Measurements from ENCODE around the gene SSR3. TPM values are rescaled to one million over a fixed set of nuclear protein-coding genes. Genes with fewer than 3 reads are reported as not detected.

The SSR3 gene
- total RNA-seq, 4 donors from 2014 or later: 134 to 223 (median 176) TPM

DNA sequence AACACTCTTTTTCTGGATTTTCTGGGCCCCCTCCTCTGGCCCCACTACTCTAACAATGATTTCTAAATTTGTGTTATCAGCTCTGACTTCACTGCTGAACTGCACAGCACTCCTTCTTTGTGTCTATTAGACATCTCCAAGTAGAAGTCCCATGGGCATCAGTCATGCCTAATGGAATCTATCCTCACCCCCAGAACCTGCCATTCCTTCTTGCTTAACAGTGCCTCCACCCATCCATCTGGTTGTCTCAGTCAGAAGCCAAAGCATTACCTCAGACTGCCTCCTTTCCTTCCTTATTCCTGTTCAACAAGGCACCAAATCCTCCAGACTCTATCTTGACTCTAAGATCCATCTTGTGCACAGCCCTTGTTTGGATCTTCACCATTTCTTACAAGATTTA is 36.2 kb downstream of the SSR3 start:
- Histone ChIP-seq H3K9me3 (no peaks in the 10 kb centered on the region), H3K27me3 (no peaks in the 10 kb centered on the region), H3K4me3 (replicated peaks in 1 of 3) (no peak overlapping the region), H3K27ac (no peak overlapping the region), H3K36me3 (no peaks in the 10 kb centered on the region), H3K4me1 (peaks cover 5 to 29% of the 10 kb centered on the region in 2 donors)
- intact Hi-C loops (cut with DNase I): loop anchor here (10.0 kb wide), 1 partner anchor 344 kb away; no protein-coding TSS in a partner anchor
- TF ChIP-seq, protein P1, sequence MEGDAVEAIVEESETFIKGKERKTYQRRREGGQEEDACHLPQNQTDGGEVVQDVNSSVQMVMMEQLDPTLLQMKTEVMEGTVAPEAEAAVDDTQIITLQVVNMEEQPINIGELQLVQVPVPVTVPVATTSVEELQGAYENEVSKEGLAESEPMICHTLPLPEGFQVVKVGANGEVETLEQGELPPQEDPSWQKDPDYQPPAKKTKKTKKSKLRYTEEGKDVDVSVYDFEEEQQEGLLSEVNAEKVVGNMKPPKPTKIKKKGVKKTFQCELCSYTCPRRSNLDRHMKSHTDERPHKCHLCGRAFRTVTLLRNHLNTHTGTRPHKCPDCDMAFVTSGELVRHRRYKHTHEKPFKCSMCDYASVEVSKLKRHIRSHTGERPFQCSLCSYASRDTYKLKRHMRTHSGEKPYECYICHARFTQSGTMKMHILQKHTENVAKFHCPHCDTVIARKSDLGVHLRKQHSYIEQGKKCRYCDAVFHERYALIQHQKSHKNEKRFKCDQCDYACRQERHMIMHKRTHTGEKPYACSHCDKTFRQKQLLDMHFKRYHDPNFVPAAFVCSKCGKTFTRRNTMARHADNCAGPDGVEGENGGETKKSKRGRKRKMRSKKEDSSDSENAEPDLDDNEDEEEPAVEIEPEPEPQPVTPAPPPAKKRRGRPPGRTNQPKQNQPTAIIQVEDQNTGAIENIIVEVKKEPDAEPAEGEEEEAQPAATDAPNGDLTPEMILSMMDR (IDR thresholded peaks at IDR 0.05): no peak
- TF ChIP-seq POLR2A (IDR thresholded peaks at IDR 0.05): no peak
- DNase-seq: no peak

DNA sequence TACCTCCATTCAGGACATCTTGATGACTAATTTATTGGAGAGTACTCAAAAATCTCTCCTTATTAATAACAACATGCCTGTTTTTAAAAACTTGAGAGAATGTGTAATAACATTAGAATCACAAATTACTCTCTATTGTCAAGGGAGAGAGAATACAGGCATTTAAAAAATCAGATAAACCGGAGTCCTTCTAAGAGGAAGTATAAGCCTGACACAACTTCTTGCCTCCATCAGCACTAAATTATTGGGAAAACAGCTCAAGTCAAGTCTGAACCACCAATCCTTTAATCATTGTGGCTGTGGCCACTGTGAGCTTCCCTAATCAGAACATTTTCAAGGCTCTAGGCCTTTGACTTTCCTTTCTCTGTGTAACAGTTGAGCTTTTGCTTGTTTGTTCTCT is 38.0 kb downstream of the SSR3 start:
- H3K36me3 ChIP-seq: no peaks in the 10 kb centered on the region
- peaks cover 5 to 34% of the 10 kb centered on the region in 2 donors for H3K4me1 ChIP-seq
- no peak for DNase-seq
- H3K27me3 ChIP-seq: no peaks in the 10 kb centered on the region
- 70 to 83% methylated on average over 1 of the region's 1 CpG for WGBS, 2 donors
- H3K27ac ChIP-seq: peak overlapping the region in 1 of 3 donors; percentile 11
- TF ChIP-seq POLR2A (IDR thresholded peaks at IDR 0.05): no peak
- no peaks in the 10 kb centered on the region for H3K9me3 ChIP-seq
- intact Hi-C loops (cut with DNase I): loop anchor here (10.0 kb wide), 1 partner anchor 342 kb away; no protein-coding TSS in a partner anchor
- H3K4me3 ChIP-seq (replicated peaks in 1 of 3): no peak overlapping the region

DNA sequence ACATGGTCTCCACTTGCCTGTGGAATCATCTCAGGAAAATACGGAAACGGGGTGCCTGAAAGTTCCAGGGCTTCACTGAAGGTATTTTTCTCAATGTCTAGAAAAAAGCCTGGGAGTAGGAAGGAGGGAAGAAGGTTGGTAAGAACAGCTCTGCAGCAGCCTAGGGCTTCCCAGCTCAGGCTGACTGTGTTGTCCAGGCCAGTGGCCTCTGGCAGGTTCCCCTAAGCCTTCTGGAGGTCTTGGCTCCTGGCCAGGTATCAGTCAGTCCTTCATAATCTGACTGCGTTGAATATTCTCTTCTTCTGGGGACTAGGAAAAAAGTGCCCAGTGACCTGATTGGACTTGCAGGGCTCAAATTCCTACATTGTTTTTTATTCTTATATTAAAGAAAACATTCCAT is 38.6 kb downstream of the SSR3 start:
- H3K27me3 ChIP-seq: no peaks in the 10 kb centered on the region
- TF ChIP-seq POLR2A (IDR thresholded peaks at IDR 0.05): no peak
- TF ChIP-seq, protein P1 (IDR thresholded peaks at IDR 0.05): no peak
- intact Hi-C loops (cut with DNase I): loop anchor here (10.0 kb wide), 1 partner anchor 341 kb away; no protein-coding TSS in a partner anchor
- H3K27ac ChIP-seq: no peak overlapping the region
- DNase-seq: no peak
- H3K4me1 ChIP-seq: peaks cover 5 to 34% of the 10 kb centered on the region in 2 donors
- WGBS, 2 donors: 82 to 86% methylated on average over 3 of the region's 3 CpGs
- H3K4me3 ChIP-seq (replicated peaks in 1 of 3): no peak overlapping the region
- no peaks in the 10 kb centered on the region for H3K9me3 ChIP-seq
- H3K36me3 ChIP-seq: no peaks in the 10 kb centered on the region

DNA sequence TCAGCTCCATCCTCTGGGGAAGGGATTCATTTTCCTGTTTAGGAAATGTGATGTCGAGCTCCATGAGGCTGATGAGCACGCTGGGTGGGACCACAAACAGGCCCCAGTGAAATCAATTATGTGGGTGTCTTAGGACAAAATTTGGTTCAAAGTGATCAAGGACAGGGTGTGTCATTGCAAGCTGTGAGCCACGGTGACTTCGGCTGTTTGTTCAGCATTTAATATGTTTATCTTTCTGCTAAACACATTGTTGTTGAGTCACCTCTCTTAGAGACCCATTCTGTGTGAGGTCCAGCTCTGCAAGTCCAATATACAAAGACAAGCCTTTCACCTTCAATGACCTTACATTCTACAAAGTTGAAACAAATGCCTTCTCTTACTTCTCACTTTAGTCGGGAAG is 41.3 kb downstream of the SSR3 start:
- no peak for DNase-seq
- no peak overlapping the region for H3K4me3 ChIP-seq (replicated peaks in 1 of 3)
- intact Hi-C loops (cut with DNase I): loop anchor here (10.0 kb wide), 1 partner anchor 339 kb away; no protein-coding TSS in a partner anchor
- H3K27me3 ChIP-seq: no peaks in the 10 kb centered on the region
- no peak overlapping the region for H3K27ac ChIP-seq
- TF ChIP-seq, protein P1 (IDR thresholded peaks at IDR 0.05): no peak
- no peak for TF ChIP-seq POLR2A (IDR thresholded peaks at IDR 0.05)
- no peaks in the 10 kb centered on the region for H3K36me3 ChIP-seq
- WGBS, 2 donors: 47 to 51% methylated on average over 5 of the region's 5 CpGs
- H3K4me1 ChIP-seq: peaks cover 5 to 34% of the 10 kb centered on the region in 2 donors
- H3K9me3 ChIP-seq: no peaks in the 10 kb centered on the region

DNA sequence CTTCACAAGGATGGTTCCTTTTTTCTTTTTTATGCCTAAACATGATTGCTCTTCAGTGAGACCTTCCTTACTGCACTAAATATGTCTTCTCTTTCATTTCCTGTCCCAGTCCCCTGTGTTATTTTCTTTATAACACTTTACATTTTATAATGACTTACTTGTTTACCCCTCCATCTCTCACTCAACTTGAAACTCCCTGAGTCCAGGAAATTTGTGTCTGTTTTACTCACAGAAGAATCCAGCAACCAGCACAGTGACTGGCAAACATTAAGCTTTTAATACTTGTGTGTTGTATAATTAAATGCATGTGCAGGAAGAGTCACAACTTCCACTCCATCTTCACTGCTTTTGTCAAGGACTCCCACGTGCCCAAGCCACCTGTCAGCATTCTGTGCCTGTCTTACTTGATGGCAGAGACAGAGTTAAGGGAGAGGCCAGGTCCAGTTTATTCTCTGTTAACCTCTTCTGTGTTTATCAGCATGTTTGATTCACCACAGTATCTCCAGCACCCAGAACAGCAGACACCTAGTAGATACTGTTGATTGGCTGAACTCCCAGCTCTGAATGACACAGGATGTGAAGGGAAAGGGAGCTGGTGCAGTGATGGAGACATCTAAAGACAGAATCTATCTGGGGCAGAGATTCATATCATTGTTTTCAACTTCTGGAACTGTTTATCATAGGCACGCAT is 42.8 kb downstream of the SSR3 start:
- TF ChIP-seq POLR2A (IDR thresholded peaks at IDR 0.05): no peak
- TF ChIP-seq, protein P1 (IDR thresholded peaks at IDR 0.05): no peak
- no peaks in the 10 kb centered on the region for H3K36me3 ChIP-seq
- no peaks in the 10 kb centered on the region for H3K9me3 ChIP-seq
- H3K27ac ChIP-seq: no peak overlapping the region
- H3K4me3 ChIP-seq (replicated peaks in 1 of 3): no peak overlapping the region
- DNase-seq: no peak
- 79 to 84% methylated on average over 2 of the region's 2 CpGs for WGBS, 2 donors
- intact Hi-C loops (cut with DNase I): loop anchor here (10.0 kb wide), 1 partner anchor 337 kb away; no protein-coding TSS in a partner anchor
- peaks cover 0 to 21% of the 10 kb centered on the region in 2 donors for H3K4me1 ChIP-seq
- H3K27me3 ChIP-seq: no peaks in the 10 kb centered on the region

Data from thyroid gland (tissue), 4 donors.